Peyer's patch (tissue), 4 donors: ENCODE results near the gene GTF3C5.

ENCODE experiments used
- CTCF ChIP-seq, 6 experiments: fragments of 450-650 bp in 4 of 6; fragments of 200-600 bp in 2 of 6; sonication (generic) in 1 of 6; IDR thresholded peaks; one replicate each; pipeline ENCODE4 v1.5.1; 2017 to 2019; ENCODE audit warnings: antibody characterized with exemption in 6 of 6, mild to moderate bottlenecking in 3 of 6, moderate library complexity in 1 of 6
- POLR2A ChIP-seq, 2 donors: fragments of 450-650 bp; IDR thresholded peaks; one replicate each; pipeline ENCODE4 v1.5.1; 2017; ENCODE audit warnings: antibody characterized with exemption in 2 of 2, mild to moderate bottlenecking in 2 of 2, moderate library complexity in 2 of 2

- no peak for TF ChIP-seq CTCF (IDR thresholded peaks at IDR 0.05)
- no peak for TF ChIP-seq POLR2A (IDR thresholded peaks at IDR 0.05)
Measured at GRCh38 chr9:133066181-133066983, 35.6 kb downstream of the GTF3C5 start.
